GM21423 (cell line): ENCODE data around the gene PYGB.
"Not testable (repeated sequence)": the region's sequence is repeated elsewhere in the genome, so short reads cannot be mapped to it uniquely, and the experiment has no call there.

Experiments
- ATAC-seq: cut with Tn5 transposase; IDR thresholded peaks from one replicate; pipeline ENCODE4 v1.9.1; 2021; ENCODE audit warnings: mild to moderate bottlenecking, moderate library complexity; ENCODE audit not compliant: unreplicated experiment

PYGB gene

GRCh38 chr20:25229486-25230165, 18.3 kb upstream of the PYGB start:
- no peak for ATAC-seq

DNA sequence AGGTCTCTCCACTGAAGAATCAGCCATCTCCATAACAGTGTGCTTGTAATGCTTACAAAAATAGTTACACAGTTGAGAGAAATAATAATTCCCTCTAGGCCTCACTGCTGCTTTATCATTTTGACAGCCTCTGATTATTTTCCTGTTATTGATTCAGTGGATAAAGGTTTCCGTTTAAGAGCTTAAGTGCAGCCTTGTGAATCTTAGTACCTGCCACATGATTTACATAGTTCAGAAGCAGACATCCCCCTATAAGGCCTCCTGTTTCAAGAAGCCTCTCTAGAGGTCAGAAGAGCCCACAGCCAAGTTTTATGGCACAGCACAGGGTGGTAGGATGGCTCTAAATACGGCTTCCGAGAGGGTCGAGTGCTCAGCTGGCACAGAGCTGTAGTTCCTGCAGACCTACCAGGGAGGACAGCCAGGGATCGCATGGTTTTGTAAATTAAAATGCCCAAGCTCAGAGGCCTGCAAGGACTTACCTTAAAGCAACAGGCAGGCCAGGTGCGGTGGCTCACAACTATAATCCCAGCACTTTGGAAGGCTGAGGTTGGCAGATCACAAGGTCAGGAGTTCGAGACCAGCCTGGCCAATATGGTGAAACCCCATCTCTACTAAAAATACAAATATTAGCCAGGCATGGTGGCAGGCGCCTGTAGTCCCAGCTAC, 17.6 kb upstream of the PYGB start:
- peak; percentile 74 for ATAC-seq

DNA sequence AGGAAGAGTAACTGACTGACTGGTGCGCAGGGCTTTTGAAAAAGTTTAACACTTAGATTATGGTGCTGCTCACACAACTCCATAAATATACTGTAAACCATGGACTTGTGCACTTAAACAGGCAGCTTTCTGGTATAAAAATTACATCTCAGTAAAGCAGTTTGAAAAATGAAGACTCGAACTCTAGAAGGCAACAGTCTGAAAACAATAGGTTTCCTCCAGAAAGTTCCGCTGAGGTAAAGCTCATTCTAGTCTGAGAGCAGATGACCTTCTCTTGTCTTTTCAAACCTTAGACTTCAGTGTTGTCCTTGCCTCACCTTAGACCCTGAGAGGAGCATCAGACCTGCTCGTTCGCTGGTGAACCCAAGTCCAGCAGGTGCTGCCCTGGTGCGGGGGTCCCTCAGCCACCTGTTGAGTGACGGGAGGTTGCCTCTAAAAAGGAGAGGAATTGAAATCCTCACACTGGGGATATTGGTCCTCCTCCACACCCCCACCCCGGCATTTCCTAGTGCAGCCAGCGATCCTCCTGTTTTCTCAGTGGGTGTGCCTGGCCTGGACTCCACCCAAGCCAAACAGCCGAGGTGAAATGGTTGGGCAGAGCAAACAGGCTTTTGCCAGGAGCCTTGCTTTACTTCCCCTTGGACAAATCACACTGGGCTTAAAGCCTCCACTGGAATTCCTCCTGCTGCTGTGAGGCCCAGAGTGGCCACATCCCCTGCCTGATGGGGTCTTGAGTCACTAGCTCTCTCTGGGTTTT, 14.7 kb upstream of the PYGB start:
- ATAC-seq, result no peak

DNA sequence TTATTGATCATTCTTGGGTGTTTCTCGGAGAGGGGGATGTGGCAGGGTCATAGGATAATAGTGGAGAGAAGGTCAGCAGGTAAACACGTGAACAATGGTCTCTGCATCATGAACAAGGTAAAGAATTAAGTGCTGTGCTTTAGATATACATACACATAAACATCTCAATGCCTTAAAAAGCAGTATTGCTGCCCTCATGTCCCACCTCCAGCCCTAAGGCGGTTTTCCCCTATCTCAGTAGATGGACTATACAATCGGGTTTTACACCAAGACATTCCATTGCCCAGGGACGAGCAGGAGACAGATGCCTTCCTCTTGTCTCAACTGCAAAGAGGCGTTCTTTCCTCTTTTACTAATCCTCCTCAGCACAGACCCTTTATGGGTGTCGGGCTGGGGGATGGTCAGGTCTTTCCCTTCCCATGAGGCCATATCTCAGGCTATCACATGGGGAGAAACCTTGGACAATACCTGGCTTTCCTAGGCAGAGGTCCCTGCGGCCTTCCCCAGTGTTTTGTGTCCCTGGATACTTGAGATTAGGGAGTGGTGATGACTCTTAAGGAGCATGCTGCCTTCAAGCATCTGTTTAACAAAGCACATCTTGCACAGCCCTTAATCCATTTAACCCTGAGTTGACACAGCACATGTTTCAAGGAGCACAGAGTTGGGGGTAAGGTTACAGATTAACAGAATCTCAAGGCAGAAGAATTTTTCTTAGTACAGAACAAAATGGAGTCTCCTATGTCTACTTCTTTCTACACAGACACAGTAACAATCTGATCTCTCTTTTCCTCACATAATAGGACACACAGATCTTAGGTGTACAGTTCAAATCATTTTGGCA, 13.7 kb upstream of the PYGB start:
- not testable (repeated sequence) for ATAC-seq

DNA sequence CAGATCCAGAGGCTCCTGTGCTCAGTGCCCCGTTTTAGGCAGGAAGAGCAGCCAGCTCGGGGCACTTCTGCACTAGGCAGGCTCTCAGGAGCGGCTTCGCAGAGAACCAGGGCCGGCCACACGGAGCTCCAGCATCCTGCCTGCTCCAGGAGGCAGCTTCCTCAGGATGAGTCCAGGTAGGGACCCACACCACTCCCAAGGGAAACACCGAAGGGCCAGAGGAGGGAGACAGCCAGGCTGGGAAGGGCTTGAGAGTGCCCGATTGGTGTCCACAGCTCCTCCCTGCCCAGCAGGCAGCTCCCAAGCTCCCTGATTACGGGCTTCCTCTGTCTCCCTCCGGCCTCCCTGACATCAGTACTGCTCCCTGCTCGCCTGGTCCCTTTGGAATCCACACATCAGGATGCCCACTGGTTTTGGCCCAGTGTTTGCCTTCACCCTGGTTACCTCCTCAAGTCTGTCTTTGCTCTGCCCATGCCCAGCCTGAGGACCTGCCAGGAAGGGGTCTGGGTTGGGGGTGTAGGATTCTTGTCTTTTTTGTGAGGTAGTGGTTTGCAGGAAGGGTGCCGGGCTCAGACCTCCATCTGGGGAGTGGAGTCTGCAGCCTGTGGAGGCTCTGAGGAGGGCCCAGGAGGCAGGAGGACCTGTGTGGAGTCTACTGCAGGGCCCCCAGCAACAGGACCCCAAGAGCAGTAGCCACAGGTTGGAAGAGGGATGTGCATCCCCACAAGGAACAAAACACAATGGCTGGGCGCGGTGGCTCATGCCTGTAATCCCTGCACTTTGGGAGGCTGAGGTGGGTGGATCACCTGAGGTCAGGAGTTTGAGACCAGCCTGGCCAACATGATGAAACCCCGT, 11.2 kb upstream of the PYGB start:
- no peak for ATAC-seq

- ATAC-seq, result peak; percentile 52
Observed at GRCh38 chr20:25237610-25238318, 10.1 kb upstream of the PYGB start.

DNA sequence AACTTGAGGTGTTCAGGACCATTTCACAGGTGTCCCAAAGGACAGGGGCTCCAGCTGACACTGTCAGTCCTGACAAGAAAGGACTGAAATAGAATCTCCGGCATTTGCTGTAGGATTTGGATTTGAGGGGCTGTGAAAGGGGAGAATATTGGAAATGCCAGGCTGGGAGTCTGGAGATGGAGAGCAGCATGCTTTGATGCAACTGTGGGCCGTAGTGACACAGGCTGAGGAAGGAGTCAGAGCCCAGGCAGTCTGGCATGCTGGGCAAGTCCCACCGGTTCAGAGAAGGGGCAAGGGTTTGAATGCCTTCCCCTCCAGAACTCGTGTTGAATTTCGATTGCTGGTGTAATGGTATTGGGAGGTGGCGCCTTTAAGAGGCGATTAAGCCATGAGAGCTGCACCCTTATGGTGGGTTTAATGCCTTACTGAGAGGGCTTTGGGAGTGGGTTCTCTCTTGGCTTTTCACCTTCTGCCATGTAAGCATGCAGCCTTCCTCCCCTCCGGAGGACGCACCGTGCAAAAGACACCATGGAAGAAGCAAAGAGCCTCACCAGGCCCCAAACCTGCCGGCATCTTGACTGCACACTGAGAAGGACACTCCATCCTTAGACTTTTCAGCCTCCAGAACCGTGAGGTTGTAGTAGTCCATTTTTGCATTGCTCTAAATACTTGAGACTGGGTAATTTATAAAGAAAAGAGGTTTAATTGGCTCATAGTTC, 9.4 kb upstream of the PYGB start:
- no peak for ATAC-seq

GRCh38 chr20:25239387-25240370, 8.2 kb upstream of the PYGB start:
- no peak for ATAC-seq

DNA sequence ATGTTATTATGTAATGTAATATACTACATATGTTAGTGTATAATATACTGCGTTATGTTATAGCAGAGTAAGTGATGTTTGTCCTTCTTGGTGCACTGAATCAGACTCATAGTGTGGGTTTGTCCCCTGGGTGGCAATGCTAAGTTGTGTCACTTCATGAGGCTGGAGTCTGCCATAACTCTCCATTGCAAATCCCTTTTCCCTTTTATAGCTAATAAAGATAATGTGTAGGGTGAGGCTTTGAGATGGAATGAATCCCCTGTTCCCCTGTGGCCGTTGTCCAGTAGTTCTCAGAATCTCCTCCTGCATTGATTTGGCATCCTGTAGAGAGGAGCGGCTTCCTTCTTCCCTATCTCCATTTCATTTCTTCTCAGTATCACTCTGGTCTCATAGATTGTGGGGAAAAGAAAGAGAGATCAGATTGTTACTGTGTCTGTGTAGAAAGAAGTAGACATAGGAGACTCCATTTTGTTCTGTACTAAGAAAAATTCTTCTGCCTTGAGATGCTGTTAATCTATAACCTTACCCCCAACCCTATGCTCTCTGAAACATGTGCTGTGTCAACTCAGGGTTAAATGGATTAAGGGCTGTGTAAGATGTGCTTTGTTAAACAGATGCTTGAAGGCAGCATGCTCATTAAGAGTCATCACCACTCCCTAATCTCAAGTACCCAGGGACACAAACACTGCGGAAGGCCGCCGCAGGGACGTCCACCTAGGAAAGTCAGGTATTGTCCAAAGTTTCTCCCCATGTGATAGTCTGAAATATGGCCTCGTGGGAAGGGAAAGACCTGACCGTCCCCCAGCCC, 6.8 kb upstream of the PYGB start:
- not testable (repeated sequence) for ATAC-seq

DNA sequence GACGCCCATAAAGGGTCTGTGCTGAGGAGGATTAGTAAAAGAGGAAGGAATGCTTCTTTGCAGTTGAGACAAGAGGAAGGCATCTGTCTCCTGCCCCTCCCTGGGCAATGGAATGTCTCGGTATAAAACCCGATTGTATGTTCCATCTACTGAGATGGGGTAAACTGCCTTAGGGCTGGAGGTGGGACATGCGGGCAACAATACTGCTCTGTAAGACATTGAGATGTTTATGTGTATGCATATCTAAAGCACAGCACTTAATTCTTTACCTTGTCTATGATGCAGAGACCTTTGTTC, 6.3 kb upstream of the PYGB start:
- ATAC-seq, result not testable (repeated sequence)

DNA sequence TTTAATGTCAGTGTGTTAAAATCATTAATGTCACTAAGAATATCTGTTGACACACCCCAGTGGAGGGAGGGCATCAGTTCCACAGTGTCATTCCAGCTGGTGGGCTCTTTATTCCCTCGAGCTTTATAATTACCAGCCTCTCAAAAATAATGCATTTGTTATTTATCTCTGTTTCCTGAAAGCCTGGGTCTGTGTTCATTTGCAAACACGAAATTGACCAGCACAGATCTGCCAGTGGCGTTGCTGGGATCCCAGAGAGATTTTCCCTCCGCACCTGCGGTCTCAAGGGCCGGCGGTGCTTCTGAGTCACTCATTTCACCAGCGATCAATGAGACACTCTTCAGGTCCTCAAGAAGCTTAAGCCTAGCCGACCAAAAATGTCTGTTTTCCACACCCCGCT, 5.7 kb upstream of the PYGB start:
- ATAC-seq, result no peak

DNA sequence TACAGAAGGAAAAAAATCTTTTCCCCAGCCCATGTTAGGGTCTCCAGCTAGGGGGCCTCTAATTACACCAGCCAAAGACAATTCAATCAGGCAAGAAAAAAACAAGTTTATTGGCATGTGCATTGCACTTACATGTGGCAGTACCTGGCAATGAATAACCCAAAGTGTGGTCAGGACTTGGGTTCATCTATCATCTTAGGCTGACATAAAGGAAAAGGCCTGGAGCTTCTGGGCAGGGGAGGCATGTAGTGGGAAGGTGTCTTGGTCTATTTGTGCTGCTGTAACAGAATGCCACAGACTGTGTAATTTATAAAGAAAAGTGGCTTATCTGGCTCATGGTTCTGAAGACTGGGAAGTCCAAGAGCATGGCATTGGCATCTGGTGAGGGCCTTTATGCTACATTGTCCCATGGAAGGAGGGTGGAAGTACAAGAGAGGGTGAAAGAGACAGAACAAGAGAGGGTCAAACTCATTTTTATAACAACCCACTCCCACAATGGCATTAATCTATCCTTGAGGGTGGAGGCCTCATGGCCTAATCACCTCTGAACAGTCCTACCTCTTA, 4.4 kb upstream of the PYGB start:
- ATAC-seq, result no peak

DNA sequence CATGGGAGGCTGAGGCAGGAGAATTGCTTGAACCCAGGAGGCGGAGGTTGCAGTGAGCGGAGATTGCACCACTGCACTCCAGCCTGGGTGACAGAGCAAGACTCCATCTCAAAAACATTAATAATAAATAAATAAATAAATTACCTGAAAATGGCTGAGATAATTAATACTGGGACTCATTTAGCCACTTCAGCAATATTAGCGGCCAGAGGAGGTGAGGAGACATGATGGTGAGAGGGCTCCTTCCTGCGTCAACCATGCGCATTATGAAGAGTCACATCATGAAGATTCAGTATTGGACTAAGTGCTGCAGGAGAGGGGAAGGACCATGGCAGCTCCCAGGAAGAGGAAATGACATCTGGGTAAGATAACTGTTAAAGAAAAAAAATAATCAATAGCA, 2.9 kb upstream of the PYGB start:
- ATAC-seq, result no peak

DNA sequence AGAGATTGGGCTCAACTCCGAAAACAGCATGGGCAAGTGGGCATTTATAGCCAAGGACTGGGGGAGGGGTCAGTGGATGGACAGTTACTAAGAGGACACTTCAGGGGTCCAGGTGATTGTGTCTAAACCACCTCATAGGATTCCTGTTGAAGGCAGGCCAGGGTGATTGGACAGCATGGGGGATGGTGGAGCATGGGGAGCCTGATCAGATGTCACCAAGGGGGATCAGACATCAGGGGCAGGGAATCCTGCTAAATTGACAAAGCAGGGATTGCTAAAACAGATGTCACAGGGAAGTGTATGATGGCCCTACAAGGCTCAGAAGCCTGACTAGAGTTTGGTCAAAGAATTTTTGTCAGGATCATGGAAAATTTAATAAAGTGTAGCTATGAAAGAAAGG, 2.4 kb upstream of the PYGB start:
- ATAC-seq, result no peak

- no peak for ATAC-seq
Observed at GRCh38 chr20:25246182-25246999, 1.5 kb upstream of the PYGB start.

GRCh38 chr20:25247000-25247517, 826 bp upstream of the PYGB start:
- no peak for ATAC-seq
